Duodenal mucosa (tissue), 2 donors: ENCODE measurements around the gene ZNF385B.

Experiments used
- H3K27ac ChIP-seq: one replicate; pipeline ENCODE4 v1.7.0; 2013; ENCODE audit warnings: low read depth, low read length
- H3K27me3 ChIP-seq, 2 donors: one replicate each; pipeline ENCODE4 v1.7.0; 2013; ENCODE audit warnings: low read length in 2 of 2, control low read depth in 1 of 2; ENCODE audit not compliant: insufficient read depth in 2 of 2, control insufficient read depth in 1 of 2
- H3K36me3 ChIP-seq, 2 donors: one replicate each; pipeline ENCODE4 v1.7.0; 2013; ENCODE audit warnings: low read length in 2 of 2, control low read depth in 1 of 2; ENCODE audit not compliant: insufficient read depth in 2 of 2, control insufficient read depth in 1 of 2
- H3K4me1 ChIP-seq, 2 donors: one replicate each; pipeline ENCODE4 v1.7.0; 2013; ENCODE audit warnings: low read length in 2 of 2, control low read depth in 1 of 2; ENCODE audit not compliant: insufficient read depth in 2 of 2, control insufficient read depth in 1 of 2
- H3K4me3 ChIP-seq, 2 donors: one replicate each; pipeline ENCODE4 v1.7.0; 2013; ENCODE audit warnings: low read length in 2 of 2, low read depth in 1 of 2
- H3K9ac ChIP-seq, 2 donors: one replicate each; pipeline ENCODE4 v1.7.0; 2013; ENCODE audit warnings: low read length in 2 of 2, low read depth in 1 of 2
- H3K9me3 ChIP-seq, 2 donors: one replicate each; pipeline ENCODE4 v1.7.0; 2013; ENCODE audit warnings: low read length in 2 of 2, control low read depth in 1 of 2; ENCODE audit not compliant: control insufficient read depth in 1 of 2

The ZNF385B gene

DNA sequence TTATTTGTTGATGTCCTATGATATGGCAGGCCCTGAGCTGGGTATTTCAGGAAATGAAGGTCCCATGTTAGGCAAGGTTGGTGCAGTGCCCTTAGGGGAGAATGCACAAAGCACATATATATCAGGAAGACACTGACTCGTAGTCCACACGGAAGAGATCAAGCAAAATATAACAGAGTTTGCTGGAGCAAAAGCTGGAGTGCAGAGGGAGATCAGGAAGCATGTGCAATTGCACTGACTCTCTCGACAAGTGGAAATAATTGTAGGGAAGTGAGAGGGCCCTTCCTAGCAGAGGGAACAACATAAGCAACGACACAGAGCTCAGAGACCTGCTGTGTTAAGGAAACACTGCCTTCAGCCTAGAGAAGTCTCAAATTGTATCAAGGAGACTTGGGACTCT, 4.2 kb downstream of the ZNF385B start:
- Histone ChIP-seq H3K4me1 (peaks cover 0 to 4% of the 10 kb centered on the region in 2 donors), H3K9ac (no peak overlapping the region), H3K27me3 (peaks cover 22 to 27% of the 10 kb centered on the region in 2 donors), H3K27ac (no peak overlapping the region), H3K4me3 (no peak overlapping the region), H3K36me3 (no peaks in the 10 kb centered on the region), H3K9me3 (no peaks in the 10 kb centered on the region)

GRCh38 chr2:179856205-179856604, 5.2 kb downstream of the ZNF385B start:
- Histone ChIP-seq H3K9me3 (no peaks in the 10 kb centered on the region), H3K9ac (no peak overlapping the region), H3K4me3 (no peak overlapping the region), H3K4me1 (no peaks in the 10 kb centered on the region), H3K36me3 (no peaks in the 10 kb centered on the region), H3K27ac (no peak overlapping the region), H3K27me3 (peaks cover 18 to 20% of the 10 kb centered on the region in 2 donors)

DNA sequence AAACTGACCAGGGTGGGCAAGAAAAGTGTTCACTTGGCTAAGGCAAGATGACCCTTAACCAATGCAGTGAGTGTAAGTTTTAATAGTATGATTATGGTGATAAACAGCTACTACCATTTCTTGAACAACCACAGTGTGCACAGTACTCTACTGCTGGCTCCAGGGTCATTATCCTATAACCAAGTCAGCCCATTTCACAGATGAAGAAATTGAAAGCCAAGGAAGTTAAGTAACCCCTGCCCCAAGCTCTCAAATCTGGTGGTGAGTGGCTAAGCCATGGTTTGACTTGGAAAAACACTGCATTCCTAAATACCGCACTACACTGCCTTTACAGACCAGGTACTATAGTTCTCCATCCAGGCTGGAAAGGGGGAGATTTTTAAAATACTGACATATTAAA, 5.7 kb downstream of the ZNF385B start:
- no peak overlapping the region for H3K27ac ChIP-seq
- H3K27me3 ChIP-seq: peaks cover 18 to 20% of the 10 kb centered on the region in 2 donors
- H3K4me1 ChIP-seq: no peaks in the 10 kb centered on the region
- H3K9ac ChIP-seq: no peak overlapping the region
- no peaks in the 10 kb centered on the region for H3K36me3 ChIP-seq
- no peak overlapping the region for H3K4me3 ChIP-seq
- H3K9me3 ChIP-seq: no peaks in the 10 kb centered on the region

DNA sequence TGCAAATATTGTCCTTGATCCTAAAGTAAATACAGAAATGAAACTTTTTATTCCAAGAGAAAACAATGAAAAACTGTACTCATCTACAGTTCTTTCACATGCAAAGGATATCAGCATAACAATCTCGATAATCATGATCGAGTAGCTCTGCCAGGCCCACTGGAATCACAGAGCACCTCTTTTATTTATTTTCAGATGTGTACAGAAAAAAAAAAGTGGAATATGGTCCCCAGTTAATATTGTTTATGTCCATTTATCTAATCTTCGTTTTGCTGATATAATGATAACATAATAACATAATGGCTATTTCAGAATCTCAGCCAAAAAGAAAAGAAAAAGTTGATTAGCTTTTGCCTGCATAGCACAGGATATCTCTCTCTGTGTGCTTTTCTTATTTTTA, 6.5 kb downstream of the ZNF385B start:
- H3K27me3 ChIP-seq: peaks cover 10 to 14% of the 10 kb centered on the region in 2 donors
- H3K4me3 ChIP-seq: no peak overlapping the region
- no peaks in the 10 kb centered on the region for H3K9me3 ChIP-seq
- no peak overlapping the region for H3K27ac ChIP-seq
- no peak overlapping the region for H3K9ac ChIP-seq
- H3K36me3 ChIP-seq: no peaks in the 10 kb centered on the region
- H3K4me1 ChIP-seq: no peaks in the 10 kb centered on the region

- no peak overlapping the region for H3K4me3 ChIP-seq
- H3K9ac ChIP-seq: no peak overlapping the region
- H3K9me3 ChIP-seq: no peaks in the 10 kb centered on the region
- peaks cover 4 to 8% of the 10 kb centered on the region in 2 donors for H3K27me3 ChIP-seq
- no peaks in the 10 kb centered on the region for H3K36me3 ChIP-seq
- H3K4me1 ChIP-seq: no peaks in the 10 kb centered on the region
- H3K27ac ChIP-seq: no peak overlapping the region
Observed at GRCh38 chr2:179853108-179853507, 8.3 kb downstream of the ZNF385B start.

GRCh38 chr2:179850188-179850587, 11.2 kb downstream of the ZNF385B start:
- H3K36me3 ChIP-seq: no peaks in the 10 kb centered on the region
- no peaks in the 10 kb centered on the region for H3K9me3 ChIP-seq
- H3K4me3 ChIP-seq: no peak overlapping the region
- H3K9ac ChIP-seq: no peak overlapping the region
- no peaks in the 10 kb centered on the region for H3K4me1 ChIP-seq
- H3K27me3 ChIP-seq: no peaks in the 10 kb centered on the region
- H3K27ac ChIP-seq: no peak overlapping the region

DNA sequence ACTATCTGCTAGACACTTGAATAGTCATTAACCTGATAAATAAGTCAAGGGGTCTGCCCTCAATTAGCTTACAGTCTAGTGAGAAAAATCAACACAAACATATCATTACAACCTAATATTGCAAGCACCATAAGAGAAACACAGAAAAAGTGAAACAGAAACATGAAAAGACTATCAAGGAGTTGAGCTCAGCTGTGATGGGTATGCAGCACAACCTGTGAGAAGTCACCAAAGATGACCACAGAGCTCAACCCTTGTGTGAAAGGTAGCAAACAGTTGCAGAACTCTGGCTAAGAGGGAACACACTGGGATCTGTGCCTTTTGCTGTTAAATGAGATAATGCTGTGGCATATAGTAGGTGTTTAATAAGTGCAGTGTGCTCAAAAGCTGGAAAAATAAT, 11.7 kb downstream of the ZNF385B start:
- no peak overlapping the region for H3K27ac ChIP-seq
- H3K9ac ChIP-seq: no peak overlapping the region
- no peaks in the 10 kb centered on the region for H3K36me3 ChIP-seq
- no peaks in the 10 kb centered on the region for H3K9me3 ChIP-seq
- no peaks in the 10 kb centered on the region for H3K4me1 ChIP-seq
- no peaks in the 10 kb centered on the region for H3K27me3 ChIP-seq
- no peak overlapping the region for H3K4me3 ChIP-seq

- H3K4me3 ChIP-seq: no peak overlapping the region
- no peak overlapping the region for H3K27ac ChIP-seq
- no peaks in the 10 kb centered on the region for H3K27me3 ChIP-seq
- H3K36me3 ChIP-seq: no peaks in the 10 kb centered on the region
- no peak overlapping the region for H3K9ac ChIP-seq
- no peaks in the 10 kb centered on the region for H3K4me1 ChIP-seq
- no peaks in the 10 kb centered on the region for H3K9me3 ChIP-seq
Observed at GRCh38 chr2:179843541-179843940, 17.9 kb downstream of the ZNF385B start.

- Histone ChIP-seq H3K9me3 (no peaks in the 10 kb centered on the region), H3K36me3 (no peaks in the 10 kb centered on the region), H3K4me3 (no peak overlapping the region), H3K9ac (no peak overlapping the region), H3K27me3 (no peaks in the 10 kb centered on the region), H3K4me1 (no peaks in the 10 kb centered on the region), H3K27ac (no peak overlapping the region)
Observed at GRCh38 chr2:179842498-179843153, 18.8 kb downstream of the ZNF385B start.

GRCh38 chr2:179840840-179841239, 20.6 kb downstream of the ZNF385B start:
- H3K4me1 ChIP-seq: no peaks in the 10 kb centered on the region
- no peak overlapping the region for H3K4me3 ChIP-seq
- H3K27ac ChIP-seq: no peak overlapping the region
- no peaks in the 10 kb centered on the region for H3K36me3 ChIP-seq
- no peak overlapping the region for H3K9ac ChIP-seq
- H3K9me3 ChIP-seq: no peaks in the 10 kb centered on the region
- no peaks in the 10 kb centered on the region for H3K27me3 ChIP-seq

DNA sequence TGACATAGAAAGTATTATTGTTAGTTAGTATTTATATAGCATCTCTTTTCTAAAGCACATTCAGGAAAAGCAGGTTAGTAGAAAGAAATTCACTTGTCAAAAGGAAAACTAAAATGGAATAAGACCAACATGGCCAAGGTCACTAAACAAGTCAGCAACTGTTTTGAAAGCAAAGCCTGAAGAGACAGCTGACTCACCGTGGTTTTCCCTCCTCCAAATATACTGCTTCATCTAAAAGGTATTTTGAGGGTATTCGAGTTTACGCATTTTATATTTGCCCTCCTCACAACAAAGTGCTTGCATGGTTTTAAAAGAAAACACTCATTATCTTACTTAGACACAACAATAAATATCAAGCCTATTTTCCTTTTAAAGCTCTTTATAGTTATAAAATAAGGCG, 24.0 kb downstream of the ZNF385B start:
- no peaks in the 10 kb centered on the region for H3K4me1 ChIP-seq
- no peaks in the 10 kb centered on the region for H3K36me3 ChIP-seq
- no peak overlapping the region for H3K27ac ChIP-seq
- no peaks in the 10 kb centered on the region for H3K9me3 ChIP-seq
- no peak overlapping the region for H3K4me3 ChIP-seq
- no peaks in the 10 kb centered on the region for H3K27me3 ChIP-seq
- H3K9ac ChIP-seq: no peak overlapping the region
